NAMALWA (cell line): ENCODE data around the gene DIO1.
"Not testable (repeated sequence)": the region's sequence is repeated elsewhere in the genome, so short reads cannot be mapped to it uniquely, and the experiment has no call there.

ENCODE experiments used
- DNase-seq: peaks from one replicate; pipeline ENCODE4 v3.0.0-alpha.2; 2015; ENCODE audit warnings: low spot score

The DIO1 gene

GRCh38 chr1:53893999-53894636, at the start of gene DIO1:
DIO1 (plus strand) TSS chr1:53894187; CDS start chr1:53894211, 24 bp downstream.
- DNase-seq: no peak

GRCh38 chr1:53847980-53848379, 46.0 kb upstream of the DIO1 start:
- no peak for DNase-seq

- DNase-seq: no peak
Measured at GRCh38 chr1:53850082-53850673, 43.8 kb upstream of the DIO1 start.

- DNase-seq: no peak
Measured at GRCh38 chr1:53851571-53852285, 42.3 kb upstream of the DIO1 start.

GRCh38 chr1:53860967-53861411, 33.0 kb upstream of the DIO1 start:
- DNase-seq: peak; percentile 77

- DNase-seq: peak; percentile 64
Measured at GRCh38 chr1:53862507-53862906, 31.5 kb upstream of the DIO1 start.

- DNase-seq: no peak
Measured at GRCh38 chr1:53868565-53868964, 25.4 kb upstream of the DIO1 start.

GRCh38 chr1:53869454-53870117, 24.4 kb upstream of the DIO1 start:
- peak; percentile 67 for DNase-seq

GRCh38 chr1:53871221-53871620, 22.8 kb upstream of the DIO1 start:
- no peak for DNase-seq

GRCh38 chr1:53871773-53872484, 22.1 kb upstream of the DIO1 start:
- DNase-seq: no peak

- DNase-seq: not testable (repeated sequence)
Measured at GRCh38 chr1:53875150-53875549, 18.8 kb upstream of the DIO1 start.

GRCh38 chr1:53878492-53879105, 15.4 kb upstream of the DIO1 start:
- peak; percentile 63 for DNase-seq

GRCh38 chr1:53881853-53882252, 12.1 kb upstream of the DIO1 start:
- DNase-seq: not testable (repeated sequence)

- DNase-seq: not testable (repeated sequence)
Measured at GRCh38 chr1:53883600-53883999, 10.4 kb upstream of the DIO1 start.

GRCh38 chr1:53888681-53889080, 5.3 kb upstream of the DIO1 start:
- DNase-seq: peak; percentile 59

GRCh38 chr1:53889304-53890298, 4.4 kb upstream of the DIO1 start, which contains the start of gene YIPF1:
YIPF1 (minus strand) TSS chr1:53889797; CDS start chr1:53888937, 860 bp downstream.
- DNase-seq: peak; percentile 86

- DNase-seq: no peak
Measured at GRCh38 chr1:53890522-53890941, 3.5 kb upstream of the DIO1 start.

GRCh38 chr1:53891018-53891417, 3.0 kb upstream of the DIO1 start:
- DNase-seq: no peak

GRCh38 chr1:53891678-53892077, 2.3 kb upstream of the DIO1 start:
- no peak for DNase-seq

GRCh38 chr1:53892911-53893310, 1.1 kb upstream of the DIO1 start:
- DNase-seq: no peak
